CMK (cell line): ENCODE measurements around the gene LRRIQ1.

ENCODE experiments used
- DNase-seq: peaks from one replicate; pipeline ENCODE4 v3.0.0-alpha.2; 2010; ENCODE audit warnings: low read depth

LRRIQ1 gene

DNA sequence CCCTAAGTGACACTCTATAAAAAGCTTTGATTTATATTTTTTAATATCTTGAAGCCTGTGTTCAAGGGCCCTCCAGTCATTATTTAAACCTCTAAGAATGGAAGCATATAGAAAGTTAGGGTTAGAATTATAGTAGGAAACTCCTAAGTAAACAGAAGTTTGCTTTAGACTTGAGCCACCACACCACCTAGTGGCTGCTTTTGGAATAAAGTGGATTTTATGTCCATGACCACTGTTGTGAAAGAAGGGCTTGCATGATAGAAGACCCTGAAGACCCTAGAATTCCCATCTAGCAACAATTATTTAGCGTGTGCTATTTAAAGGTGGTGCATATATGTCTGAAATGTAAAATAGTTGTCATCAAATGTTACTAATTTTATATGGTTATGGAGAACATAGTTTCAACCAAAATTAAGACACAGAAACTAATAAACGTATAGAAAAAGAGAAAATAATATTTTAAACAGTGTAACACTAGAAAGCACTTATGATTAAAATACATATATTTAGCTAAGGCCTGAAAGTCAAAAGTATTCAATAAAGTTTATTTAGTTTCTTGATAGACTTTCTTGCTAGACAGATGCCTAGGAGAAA is 21.3 kb downstream of the LRRIQ1 start:
- peak; percentile 7 for DNase-seq

DNA sequence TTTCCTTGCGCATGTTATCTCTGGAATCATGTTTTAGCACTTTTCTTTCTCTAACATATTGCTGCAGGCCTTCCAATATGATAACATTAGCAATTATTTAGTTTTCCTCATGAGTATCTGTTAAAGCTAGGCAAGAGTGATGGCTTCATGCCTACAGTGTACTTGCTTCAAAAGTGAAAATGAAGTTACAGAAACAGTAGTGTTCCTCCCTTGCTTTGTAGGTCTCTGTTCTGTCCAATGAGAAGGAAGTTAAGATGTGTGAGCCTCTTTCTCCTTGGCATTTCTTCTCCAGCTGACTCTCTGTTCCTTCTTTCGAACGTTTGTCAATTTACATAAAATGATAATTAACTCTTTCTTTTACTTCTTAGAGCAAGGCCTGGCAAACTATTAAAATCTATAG is 22.2 kb downstream of the LRRIQ1 start:
- DNase-seq = no peak

DNA sequence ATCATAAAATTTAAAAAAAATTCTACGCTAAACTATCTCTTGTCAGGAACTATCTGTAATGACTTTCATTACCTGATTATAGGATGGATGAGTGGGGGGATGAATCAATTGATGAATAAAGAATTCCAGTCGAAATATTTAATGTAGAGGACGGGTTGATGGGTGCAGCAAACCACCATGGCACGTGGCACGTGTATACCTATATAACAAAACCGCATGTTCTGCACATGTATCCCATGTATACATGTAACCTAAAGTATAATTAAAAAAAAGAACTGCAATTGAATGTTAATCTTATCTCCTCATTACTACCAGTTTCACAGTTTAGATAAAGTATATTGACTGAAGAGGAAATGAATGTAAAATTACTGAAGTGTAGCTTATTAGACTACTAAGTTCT is 23.4 kb downstream of the LRRIQ1 start:
- DNase-seq = no peak

DNA sequence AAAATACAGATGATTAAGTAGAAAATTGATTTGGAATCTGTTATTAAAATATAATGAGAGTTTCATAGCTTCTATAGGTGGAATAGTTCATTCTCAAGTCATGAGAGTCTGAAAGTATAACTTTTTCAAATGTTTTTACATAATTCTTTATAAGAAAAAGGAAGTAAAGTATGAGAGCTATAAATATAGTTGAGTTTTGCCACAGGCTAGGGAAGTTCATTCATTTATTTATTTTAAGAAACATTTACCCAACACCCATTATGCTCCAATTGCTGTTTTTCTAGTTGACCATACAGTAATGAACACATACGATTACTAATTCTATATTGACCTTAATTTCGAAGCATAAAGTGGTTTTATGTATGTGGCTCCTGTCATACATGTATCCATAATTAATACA is 24.8 kb downstream of the LRRIQ1 start:
- DNase-seq = no peak

DNA sequence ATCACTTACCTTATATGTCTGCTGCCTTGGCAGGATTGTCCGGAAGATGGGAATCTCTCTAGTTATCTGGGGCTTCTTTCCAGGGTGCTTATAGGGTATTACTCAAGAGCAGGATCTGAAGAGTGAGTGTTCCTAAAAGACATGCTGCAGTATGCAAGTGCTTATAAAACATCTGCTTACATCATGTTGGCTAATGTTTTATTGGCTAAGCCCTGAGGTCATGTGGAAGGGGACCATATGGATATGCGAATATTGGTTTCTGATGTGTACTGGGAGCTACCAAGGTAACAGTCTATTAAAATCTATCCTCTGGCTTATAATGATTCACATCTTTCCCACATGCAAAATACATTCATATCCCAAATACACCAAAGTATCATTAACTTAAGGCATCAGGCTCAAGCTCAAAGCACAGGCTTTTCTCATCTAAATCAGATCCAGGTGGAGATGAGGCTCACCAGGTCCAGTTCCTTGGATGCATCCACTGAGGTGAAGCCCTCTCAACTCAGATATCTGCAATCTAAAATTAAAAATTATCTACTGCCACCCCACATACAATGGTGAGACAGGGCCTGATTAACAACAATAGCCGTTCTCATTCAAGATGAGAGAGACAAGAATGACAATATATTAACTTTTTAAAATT is 29.8 kb downstream of the LRRIQ1 start:
- DNase-seq = no peak

DNA sequence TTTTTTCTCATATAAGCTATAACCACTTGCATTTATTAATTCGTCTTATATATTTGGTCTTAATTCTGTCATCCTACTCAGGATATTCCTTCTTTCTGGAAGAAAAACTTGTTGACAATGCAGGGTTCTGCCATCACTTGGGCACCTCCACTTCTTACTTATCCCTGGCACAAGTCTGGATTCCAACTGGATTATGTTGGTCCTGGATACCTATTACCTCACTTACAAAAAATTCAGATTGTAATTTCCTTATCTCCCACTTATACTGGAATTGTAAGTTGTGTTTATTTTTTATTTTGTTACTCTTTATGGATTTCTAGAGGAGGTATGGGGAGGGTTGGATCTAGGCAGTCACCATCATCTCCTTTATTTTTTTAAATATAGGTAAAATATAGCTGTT is 36.7 kb downstream of the LRRIQ1 start:
- no peak for DNase-seq

DNA sequence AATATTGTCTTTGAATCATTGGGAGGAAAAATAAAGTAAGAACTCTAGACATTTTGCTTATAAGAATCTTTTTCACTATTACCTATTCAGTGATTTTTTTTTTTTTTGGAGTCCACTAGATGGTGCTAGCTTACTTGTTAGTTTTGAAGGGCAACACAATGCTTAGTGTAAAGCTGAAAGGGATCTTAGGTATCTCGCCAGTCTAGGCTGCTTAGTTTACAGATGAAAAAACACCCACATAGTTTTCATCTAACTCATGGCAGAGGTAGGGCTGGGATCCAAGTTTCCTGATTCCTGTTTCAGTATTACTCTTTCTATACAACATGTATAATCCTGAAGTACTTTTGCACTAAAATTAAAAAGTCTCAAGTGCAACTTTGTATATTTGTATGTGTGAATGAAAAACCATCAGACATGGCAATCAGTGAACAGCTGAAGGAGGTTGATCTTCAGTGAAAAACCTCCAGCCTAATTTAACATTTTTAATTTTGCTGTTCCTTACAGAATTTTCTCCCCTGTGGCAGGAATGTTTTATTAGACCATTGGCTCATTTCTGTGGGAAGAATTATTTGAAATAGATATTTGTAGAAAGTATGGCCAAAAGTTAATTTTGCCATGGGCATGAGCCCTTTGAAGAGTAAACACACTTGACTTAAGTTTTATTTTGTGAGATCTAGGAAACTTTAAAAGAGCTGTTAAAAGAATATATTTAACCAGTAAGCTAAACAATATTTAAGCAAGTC is 40.7 kb downstream of the LRRIQ1 start:
- DNase-seq = no peak

DNA sequence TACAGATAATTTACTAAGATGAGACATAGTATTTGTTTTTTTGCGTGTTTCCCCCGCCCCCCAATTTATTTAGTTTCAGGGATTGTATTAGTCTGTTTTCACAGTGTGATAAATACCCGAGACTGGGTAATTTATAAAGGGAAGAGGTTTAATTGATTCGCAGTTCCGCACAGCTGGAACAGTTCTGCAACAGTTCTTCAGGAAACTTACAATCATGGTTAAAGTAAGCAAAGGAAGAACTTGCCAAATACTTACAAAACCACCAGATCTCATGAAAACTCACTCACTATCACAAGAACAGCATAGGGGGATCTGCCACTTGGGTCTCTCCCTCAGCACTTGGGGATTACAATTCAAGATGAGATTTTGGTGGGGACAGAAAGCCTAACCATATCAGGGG is 48.9 kb downstream of the LRRIQ1 start:
- no peak for DNase-seq

DNA sequence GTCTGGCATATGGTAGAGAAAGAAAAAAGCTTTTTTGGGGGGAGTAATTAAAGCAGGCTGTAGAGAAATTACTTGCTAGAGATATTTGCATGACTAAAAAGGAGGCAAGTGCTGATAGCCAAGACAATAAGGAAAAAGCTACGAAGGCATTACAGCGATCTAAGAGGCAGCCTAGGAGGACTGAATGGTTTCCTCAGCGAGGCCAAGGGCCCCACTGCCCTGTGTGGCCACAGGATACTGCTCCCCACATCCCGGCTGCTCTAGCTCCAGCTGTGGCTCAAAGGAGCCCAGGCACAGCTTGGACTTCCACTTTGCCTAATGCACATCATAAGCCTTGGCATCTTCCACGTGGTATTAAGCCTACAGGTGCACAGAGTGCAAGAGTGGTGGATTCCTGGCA is 53.6 kb downstream of the LRRIQ1 start:
- DNase-seq = no peak

DNA sequence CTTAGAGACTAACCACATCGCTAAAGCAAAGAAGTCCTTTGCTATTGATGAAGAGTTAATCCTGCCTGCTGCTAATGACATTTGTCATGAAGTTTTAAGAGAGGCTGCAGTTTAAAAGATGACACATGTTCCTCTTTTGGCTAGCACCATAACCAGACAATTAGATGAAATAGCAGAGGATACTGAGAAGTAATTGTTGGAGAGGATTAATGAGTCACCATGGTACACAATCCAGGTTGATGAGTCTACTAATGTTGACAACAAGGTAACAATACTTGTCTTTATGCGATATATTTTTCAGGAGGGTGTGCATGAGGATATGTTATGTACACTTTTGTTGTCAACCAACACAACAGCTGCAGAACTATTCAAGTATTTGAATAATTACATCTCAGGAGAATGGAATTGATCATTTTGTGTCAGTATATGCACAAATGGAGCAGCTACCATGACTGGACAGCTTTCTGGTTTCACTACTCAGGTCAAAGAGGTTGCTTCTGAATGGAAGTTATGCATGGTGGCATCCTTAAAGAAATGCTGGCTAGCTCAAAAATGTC is 56.7 kb downstream of the LRRIQ1 start:
- no peak for DNase-seq

DNA sequence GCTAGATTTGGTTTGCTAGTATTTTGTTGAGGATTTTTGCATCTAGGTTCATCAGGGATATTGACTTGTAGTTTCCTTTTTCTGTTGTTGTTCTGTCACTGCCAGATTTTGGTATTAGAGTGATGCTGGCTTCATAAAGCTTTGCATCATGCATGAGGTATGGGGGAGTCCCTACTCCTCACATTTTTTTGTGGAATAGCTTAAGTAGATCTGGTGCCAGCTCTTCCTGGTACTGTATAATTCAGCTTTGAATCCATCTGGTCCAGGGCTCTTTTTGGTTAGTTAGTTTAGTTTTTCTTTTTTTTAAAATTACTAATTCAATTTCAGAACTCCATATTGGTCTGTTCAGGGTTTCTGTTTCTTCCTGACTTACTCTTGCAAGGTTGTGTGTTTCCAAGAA is 59.4 kb downstream of the LRRIQ1 start:
- no peak for DNase-seq

DNA sequence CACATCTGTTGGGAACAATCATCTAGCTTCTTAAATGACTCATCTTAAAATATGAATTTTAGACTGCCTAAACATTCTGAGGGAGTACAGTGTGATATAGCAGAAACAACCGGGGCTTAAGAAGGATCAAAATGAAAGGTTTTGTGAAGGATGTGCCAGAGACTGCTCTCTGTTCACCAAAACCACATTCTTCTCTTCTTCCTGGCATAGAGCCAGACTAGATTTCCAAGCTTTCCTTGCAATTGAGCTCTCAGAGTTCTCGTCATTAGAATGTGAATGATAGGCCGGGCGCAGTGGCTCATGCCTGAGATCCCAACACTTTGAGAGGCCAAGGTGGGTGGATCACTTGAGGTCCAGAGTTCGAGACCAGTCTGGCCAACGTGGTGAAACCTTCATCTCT is 94.5 kb downstream of the LRRIQ1 start:
- DNase-seq = no peak

DNA sequence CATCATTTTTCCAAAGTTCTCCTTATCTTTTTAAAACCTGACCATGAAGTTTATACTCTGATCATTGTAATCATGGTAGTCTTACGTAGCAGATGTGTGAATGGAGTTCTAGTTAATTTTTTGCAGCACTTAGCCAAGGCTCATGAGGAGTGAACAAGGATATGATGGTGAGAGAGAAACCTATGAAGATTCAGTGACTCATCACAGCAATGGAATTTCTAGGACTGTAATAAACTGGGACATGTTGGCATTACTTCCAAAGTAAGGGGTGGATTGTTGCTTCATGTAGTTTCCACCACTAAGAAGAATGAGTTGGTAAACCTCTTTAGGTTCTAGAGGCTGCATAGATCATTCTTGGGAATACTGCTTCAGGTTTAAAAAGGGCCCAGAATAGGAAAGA is 102.7 kb downstream of the LRRIQ1 start:
- no peak for DNase-seq

DNA sequence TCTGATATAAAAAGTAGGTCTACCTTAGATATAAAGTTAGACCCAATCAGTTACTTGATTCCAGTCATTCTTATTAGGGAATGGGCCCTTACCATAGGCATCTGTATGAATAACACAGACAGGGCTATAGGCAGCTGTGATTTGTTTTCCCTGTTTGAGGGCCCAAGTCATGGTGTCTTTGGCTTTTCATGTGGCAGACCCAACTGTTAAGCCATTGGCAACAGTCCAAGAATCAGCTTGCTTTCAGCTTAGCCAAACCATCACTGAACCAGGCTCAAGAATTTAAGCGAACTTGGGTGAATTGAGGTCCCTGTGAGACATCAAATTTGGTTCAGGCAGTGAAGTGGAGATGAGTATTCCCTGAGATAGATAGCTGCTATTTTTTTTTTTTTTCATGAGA is 111.2 kb downstream of the LRRIQ1 start:
- DNase-seq = no peak

DNA sequence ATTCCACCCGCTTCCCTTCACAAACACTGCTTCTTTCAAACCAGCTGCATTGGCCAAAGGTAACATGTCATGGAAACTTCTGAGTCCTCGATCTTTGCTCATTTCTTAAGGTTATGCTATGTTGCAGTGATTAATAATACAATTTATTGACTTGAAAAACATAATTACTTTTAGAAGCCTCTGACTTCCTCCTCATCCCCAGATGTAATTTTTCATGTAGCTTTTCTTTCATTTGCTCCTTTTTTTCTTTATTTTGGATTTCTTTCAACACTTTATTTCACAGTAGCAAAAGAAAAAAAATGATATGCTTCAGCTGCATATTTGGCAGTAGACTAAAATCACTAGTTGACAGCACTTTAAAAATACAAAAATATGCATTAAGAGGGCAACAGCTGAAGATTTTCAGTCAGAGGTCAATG is 116.2 kb downstream of the LRRIQ1 start:
- no peak for DNase-seq

DNA sequence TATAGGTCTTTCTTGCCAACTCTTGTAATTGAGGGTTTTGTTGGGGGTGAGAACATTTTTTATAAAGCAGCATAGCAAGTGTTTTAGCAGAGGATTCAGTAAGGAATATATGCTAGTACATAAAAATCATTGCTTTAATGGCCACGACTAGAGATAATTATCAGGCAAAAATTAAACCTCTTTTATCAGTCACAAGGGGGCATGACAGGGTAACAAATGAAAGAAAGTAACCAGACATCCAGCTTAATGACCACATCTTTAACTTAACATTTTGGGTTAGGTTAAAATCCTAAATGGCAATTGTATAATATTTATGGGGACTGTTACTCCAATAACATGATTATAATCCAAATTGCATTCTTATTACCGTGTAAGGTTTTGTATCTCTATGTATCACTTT is 119.6 kb downstream of the LRRIQ1 start:
- DNase-seq = no peak

DNA sequence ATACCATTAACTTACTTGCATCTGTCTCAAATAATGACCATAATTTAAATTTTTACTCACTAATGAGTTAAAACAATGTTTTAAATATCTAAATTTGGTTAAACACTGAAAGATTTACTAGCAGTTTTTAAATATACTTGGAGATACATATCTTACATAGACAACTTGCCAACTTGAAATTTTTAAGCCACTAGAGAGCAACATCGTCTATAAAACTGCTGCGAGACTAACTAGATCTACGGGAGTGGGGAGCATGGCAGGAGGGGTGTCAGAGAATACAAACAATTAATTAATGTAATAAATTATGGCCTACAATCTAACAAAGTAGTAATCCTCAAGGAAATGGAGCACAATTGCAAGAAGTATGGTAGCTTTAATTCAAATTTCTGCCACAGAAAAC is 120.4 kb downstream of the LRRIQ1 start:
- DNase-seq = no peak

DNA sequence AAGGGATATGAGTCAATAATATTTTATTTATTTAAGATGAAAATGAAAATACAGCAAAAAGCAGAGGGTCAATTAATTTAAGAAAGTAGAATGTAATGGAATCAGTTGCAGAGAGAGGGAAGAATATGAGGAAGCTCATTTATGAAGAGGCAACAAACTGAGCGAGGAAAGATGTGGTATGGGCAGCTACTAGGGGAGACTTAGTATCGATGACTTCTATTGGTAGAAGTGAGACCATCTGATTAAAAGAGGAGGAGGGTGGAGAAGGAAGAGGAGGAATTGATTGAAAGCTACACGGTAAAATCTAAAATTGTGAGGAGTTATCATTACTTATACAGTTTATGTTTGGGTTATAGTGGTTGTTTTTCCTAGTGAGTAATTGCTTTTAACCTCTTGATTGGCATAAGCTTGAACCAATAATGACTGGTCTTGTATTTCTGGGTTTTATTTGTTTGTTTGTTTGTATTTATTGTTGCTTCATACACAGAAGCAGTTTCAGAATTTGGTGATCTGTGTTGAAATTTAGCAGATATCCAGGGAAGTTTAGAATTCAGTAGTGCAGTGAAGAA is 121.0 kb downstream of the LRRIQ1 start:
- DNase-seq = no peak

DNA sequence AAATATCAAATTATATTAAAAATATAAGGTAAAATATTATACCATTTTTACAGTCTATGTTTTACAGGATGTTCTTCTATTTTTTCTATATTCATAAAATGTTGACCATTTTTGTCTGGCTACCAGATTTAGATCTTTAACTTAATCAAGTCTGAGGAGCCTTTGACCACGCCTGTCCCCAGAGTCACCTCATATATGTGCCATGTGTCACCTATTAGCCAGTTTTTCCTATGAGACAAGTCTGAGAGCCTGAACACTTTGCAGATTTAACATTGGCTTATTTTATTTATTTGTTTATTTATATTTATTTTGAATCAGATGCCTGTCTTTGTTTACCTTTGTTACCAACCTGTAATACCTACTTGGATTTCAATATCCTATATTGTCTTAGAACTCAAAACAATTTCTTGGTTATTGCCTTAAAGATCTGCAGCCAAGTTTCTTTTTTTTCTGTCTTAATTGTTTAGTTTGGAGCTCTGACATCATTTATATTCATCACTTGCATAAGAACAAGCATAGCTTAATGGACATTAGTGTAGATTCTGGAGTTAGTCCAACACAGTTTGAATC is 127.7 kb downstream of the LRRIQ1 start:
- no peak for DNase-seq

DNA sequence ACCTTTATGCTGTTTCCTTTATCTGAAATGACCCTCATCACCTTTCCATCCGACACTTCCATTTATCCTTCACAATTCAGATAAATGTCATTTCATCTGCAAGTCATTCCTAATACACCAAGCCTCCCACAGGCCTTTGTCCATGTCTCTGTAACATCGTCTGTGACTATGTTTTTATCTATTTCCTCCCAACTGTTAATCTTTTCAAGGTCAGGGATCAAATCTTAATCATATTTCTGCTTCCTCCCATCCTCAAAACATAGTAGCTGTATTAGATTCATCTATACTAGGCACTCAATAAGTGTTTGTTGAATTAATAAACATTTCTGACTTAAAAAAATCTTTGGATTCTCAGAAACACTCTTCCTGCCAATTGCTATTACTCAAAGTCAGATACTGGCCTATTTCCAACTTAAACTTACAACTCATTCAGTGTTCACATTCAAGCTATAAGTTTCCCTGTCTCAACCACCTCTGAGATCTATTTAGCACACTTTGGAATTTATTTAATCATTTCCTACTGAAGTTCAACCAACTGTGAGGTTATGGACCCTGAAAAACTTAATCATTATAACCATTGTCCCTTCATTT is 143.6 kb downstream of the LRRIQ1 start:
- no peak for DNase-seq

DNA sequence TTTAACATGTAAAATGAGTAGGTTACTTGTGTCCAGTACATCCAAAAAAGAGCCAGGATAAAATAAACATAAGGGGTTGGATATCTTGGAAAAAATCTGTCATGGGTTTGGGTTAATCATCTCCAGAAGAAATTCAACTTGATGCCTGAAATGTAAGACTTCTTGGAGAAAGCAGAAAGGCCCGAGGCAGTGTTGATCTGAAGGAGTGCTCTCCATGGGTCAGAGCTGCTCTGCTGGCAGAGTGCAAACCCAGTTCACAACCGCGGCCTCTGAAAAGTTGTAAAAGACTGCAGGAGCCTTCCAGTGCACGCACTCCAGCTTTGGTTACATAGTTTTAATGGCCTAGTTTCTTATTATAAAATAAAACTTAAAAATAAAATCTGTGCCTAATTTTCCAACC is 146.5 kb downstream of the LRRIQ1 start:
- no peak for DNase-seq

DNA sequence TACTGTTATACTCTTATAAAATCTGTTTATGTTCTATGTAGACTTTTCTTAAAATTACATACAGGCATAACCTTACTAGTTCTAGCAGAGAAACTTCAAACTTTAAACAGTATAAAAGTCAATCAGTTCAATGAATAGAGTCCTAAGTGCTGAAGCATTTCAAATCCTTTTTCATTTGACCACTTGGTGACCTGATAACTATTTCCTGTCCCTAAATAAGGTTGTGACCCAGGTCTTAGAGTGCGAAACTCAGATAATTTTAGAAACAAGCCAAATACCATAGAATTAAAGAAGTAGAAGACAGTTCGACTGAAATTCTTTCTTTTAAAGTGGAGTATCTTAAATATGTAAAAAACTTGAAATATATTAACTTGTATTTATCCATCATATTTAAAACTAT is 147.7 kb downstream of the LRRIQ1 start:
- no peak for DNase-seq
